Muscle layer of duodenum (tissue), 2 donors: ENCODE data around the gene CCDC88A.

Experiments
- H3K27ac ChIP-seq: one replicate; pipeline ENCODE4 v1.7.0; 2013; ENCODE audit warnings: mild to moderate bottlenecking, low read length
- H3K27me3 ChIP-seq: one replicate; pipeline ENCODE4 v1.7.0; 2013; ENCODE audit warnings: low read depth, mild to moderate bottlenecking, control low read depth, low read length
- H3K36me3 ChIP-seq, 2 donors: one replicate each; pipeline ENCODE4 v1.7.0; 2013; ENCODE audit warnings: low read length in 2 of 2, control low read depth in 1 of 2, mild to moderate bottlenecking in 1 of 2; ENCODE audit not compliant: insufficient read depth in 2 of 2, control insufficient read depth in 1 of 2
- H3K4me1 ChIP-seq, 2 donors: one replicate each; pipeline ENCODE4 v1.7.0; 2013; ENCODE audit warnings: low read length in 2 of 2, mild to moderate bottlenecking in 2 of 2, control low read depth in 1 of 2, moderate library complexity in 1 of 2; ENCODE audit not compliant: insufficient read depth in 2 of 2, control insufficient read depth in 1 of 2
- H3K4me3 ChIP-seq, 2 donors: one replicate each; pipeline ENCODE4 v1.7.0; 2013; ENCODE audit warnings: low read length in 2 of 2, low read depth in 1 of 2, mild to moderate bottlenecking in 1 of 2
- H3K9me3 ChIP-seq, 2 donors: one replicate each; pipeline ENCODE4 v1.7.0; 2013; ENCODE audit warnings: low read length in 2 of 2, control low read depth in 1 of 2, mild to moderate bottlenecking in 1 of 2; ENCODE audit not compliant: control insufficient read depth in 1 of 2
- donor health status: healthy.

Gene CCDC88A

GRCh38 chr2:55334728-55335127, 84.9 kb downstream of the CCDC88A start:
- Histone ChIP-seq H3K27me3 (no peaks in the 10 kb centered on the region), H3K27ac (no peak overlapping the region), H3K4me3 (no peak overlapping the region), H3K4me1 (no peaks in the 10 kb centered on the region), H3K9me3 (no peaks in the 10 kb centered on the region), H3K36me3 (peaks cover 0 to 4% of the 10 kb centered on the region in 2 donors)

DNA sequence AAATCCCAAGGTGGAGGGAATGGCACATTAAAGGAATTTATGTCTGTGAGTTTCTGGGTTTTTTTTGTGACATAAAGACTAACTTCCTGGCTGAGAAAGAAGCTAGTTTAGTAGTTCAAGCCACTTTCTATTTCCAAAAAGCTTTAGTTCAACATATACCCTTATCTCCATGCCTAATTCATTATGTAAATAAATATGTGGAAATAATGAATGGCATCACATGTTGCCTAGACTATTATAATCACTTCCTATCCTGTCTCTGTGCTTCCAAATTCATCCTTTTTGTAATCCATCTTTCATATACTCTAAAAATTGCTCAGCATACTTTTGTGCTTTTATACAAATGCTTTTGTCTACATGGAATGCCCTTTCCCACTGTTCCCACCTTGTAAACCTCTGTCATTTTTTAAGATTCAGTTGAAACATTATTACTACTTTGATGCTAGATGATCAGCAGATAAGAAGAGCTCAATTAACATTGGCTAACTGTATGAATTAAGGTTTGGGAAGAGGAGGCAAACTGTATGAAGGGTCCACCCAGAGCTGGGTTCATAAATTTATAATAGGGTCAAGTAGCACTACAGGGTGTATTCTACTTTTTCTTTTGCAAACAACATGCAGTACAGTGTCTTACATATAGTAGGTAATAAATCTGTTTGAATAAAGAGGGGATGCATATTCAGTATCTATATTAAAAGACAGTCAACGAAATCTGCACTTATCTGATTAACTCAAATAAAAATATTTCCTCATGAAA, 88.9 kb downstream of the CCDC88A start:
- no peaks in the 10 kb centered on the region for H3K27me3 ChIP-seq
- H3K9me3 ChIP-seq: no peaks in the 10 kb centered on the region
- H3K4me3 ChIP-seq: no peak overlapping the region
- peaks cover 7 to 21% of the 10 kb centered on the region in 2 donors for H3K36me3 ChIP-seq
- no peak overlapping the region for H3K27ac ChIP-seq
- no peaks in the 10 kb centered on the region for H3K4me1 ChIP-seq

DNA sequence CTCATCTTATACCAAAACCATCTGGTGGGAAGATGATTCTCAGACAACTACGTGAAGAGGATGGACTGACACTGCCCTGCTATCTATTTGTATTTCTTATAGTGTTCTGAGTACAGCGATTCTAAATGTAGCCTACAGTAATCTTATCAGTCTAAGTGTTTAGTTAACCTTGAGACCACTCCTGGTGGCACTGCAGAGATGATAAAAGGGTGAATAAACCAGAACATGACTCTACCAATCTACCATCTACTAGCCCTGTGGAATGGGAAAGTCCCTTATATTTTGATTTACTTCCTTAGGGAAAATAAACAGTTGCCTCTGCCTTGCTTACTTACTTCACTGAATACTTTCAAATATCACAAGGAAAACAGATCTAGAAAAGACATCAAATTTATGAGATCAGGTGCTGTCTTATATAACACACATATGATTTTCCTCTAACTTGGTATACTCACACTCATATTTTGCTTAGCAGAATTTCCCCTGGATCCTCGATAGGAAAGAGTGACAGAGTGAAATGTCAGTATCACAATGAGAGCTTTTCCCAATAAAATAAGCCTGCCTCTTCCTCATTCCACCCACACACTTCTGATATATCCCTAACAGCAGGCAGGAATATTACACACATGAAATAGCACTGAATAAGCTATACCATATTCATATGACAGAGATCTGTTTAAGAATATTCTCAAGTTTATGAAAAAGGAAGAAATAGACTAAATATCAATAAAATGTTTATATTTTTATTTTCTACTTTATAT, 92.0 kb downstream of the CCDC88A start:
- Histone ChIP-seq H3K27ac (no peak overlapping the region), H3K27me3 (no peaks in the 10 kb centered on the region), H3K36me3 (peaks cover 7 to 26% of the 10 kb centered on the region in 2 donors), H3K4me1 (no peaks in the 10 kb centered on the region), H3K9me3 (no peaks in the 10 kb centered on the region), H3K4me3 (no peak overlapping the region)

GRCh38 chr2:55314985-55315384, 104.7 kb downstream of the CCDC88A start:
- H3K36me3 ChIP-seq: peaks cover 14 to 35% of the 10 kb centered on the region in 2 donors
- H3K27me3 ChIP-seq: no peaks in the 10 kb centered on the region
- H3K4me1 ChIP-seq: no peaks in the 10 kb centered on the region
- no peak overlapping the region for H3K4me3 ChIP-seq
- no peaks in the 10 kb centered on the region for H3K9me3 ChIP-seq
- no peak overlapping the region for H3K27ac ChIP-seq

- H3K36me3 ChIP-seq: peaks cover 10 to 39% of the 10 kb centered on the region in 2 donors
- no peak overlapping the region for H3K27ac ChIP-seq
- H3K4me3 ChIP-seq: no peak overlapping the region
- H3K27me3 ChIP-seq: no peaks in the 10 kb centered on the region
- H3K4me1 ChIP-seq: no peaks in the 10 kb centered on the region
- no peaks in the 10 kb centered on the region for H3K9me3 ChIP-seq
Measured at GRCh38 chr2:55311444-55311870, 108.2 kb downstream of the CCDC88A start.

- peaks cover 0 to 32% of the 10 kb centered on the region in 2 donors for H3K36me3 ChIP-seq
- no peak overlapping the region for H3K4me3 ChIP-seq
Measured at GRCh38 chr2:55309446-55309845, 110.2 kb downstream of the CCDC88A start.

DNA sequence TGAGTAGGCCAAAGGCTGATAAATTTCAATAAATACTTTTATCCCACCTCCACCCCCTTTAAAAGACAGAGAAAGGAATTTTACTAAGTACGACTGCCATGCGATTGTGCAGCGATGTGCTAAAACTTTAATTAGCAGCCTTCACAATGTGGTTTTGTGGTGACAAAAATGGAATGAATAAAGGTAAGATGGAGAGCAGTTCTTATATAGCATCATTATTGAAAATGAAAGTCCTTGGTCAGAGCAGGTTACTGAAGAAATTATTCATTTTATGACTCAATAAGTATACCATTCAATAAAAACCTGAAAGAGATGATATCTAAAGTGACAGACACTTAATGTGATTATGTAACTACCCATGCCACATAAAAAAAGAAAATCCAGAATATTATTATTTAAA, 117.4 kb downstream of the CCDC88A start:
- peaks cover 0 to 4% of the 10 kb centered on the region in 2 donors for H3K36me3 ChIP-seq
- H3K4me1 ChIP-seq: no peaks in the 10 kb centered on the region
- no peaks in the 10 kb centered on the region for H3K9me3 ChIP-seq
- H3K27me3 ChIP-seq: no peaks in the 10 kb centered on the region
- no peak overlapping the region for H3K27ac ChIP-seq
- H3K4me3 ChIP-seq: no peak overlapping the region

More at GRCh38 chr2:55309446-55309845, 110.2 kb downstream of the CCDC88A start:
- H3K27me3 ChIP-seq: no peaks in the 10 kb centered on the region
- H3K4me1 ChIP-seq: no peaks in the 10 kb centered on the region
- no peaks in the 10 kb centered on the region for H3K9me3 ChIP-seq
- no peak overlapping the region for H3K27ac ChIP-seq

GRCh38 chr2:55301277-55301676, 118.4 kb downstream of the CCDC88A start:
- Histone ChIP-seq H3K27ac (no peak overlapping the region), H3K36me3 (no peaks in the 10 kb centered on the region)

DNA sequence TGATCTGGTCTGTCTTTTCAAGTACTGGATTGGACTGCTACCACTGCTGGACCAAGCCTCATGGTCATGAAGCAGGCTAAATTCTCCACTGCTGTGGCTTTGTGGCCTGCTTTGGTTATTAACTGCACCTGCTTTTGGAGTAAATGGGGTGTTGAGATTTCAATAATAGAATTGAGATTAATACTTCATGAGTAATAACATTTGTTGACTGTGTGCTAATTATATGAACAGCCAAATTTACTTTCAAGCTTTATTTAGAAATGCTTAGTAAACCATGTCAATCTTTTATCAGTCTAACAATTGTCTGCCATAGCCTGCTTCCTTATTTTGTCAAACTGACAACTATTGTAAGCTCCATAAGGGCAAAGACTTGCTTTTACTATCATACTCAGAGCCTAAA, 123.3 kb downstream of the CCDC88A start:
- H3K4me3 ChIP-seq: no peak overlapping the region
- H3K27me3 ChIP-seq: no peaks in the 10 kb centered on the region
- peaks cover 0 to 3% of the 10 kb centered on the region in 2 donors for H3K4me1 ChIP-seq
- no peak overlapping the region for H3K27ac ChIP-seq
- peaks cover 7 to 9% of the 10 kb centered on the region in 2 donors for H3K36me3 ChIP-seq
- H3K9me3 ChIP-seq: no peaks in the 10 kb centered on the region

More at GRCh38 chr2:55301277-55301676, 118.4 kb downstream of the CCDC88A start:
- Histone ChIP-seq H3K9me3 (no peaks in the 10 kb centered on the region), H3K27me3 (no peaks in the 10 kb centered on the region), H3K4me1 (no peaks in the 10 kb centered on the region), H3K4me3 (no peak overlapping the region)

DNA sequence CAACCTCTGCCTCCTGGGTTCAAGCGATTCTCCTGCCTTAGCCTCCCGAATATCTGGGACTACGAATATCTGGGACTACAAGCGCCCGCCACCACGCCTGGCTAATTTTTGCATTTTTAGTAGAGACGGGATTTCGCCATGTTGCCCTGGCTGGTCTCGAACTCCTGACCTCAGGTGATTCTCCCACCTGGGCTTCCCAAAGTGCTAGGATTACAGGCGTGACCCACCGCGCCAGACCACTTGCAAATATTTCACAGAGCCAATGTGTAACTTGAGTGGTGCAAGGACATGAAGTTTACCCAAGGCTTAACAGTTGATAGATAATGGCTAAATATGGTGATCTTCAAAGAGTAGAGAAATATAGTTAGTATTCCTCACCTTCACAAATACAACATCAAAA, 136.6 kb downstream of the CCDC88A start:
- Histone ChIP-seq H3K4me3 (peak overlapping the region in 1 of 2 donors; percentile 84), H3K27ac (no peak overlapping the region)

DNA sequence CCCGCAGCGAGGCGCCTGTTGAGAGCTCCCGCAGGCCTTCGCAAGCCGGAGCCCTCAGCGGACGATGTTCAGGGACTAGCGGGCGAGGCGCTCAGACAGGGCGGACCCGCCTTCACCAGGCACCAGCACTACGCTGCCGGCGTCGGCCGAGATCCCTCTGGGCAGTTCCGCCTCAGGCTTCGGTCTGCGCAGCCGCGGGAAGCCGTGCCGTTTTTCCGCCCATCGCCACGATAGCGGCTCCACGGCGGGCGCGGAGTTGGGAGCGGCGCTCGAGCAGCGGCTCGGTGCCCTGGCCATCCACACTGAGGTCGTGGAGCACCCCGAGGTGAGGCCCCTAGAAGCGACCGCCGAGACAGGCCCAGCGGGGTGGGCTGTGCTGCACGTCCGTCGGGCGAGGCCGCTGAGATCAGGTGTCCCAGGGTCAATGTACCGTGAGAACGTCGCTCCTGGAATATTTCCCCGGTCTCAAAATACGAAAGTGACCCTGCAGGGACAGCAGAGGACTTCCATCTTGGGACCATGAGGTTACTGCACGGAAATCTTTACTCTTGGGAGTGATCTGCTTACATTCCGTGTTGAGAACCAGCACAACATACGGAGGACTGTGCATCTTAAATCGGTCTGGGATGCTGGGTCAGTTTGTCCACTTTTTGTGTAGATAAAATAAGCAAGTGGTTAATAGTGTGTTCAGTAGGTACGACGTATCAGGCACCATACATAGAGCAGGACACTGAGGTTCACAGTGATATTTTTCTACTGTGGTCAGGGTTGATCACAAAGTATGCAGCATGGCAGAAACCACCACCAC, 137.3 kb downstream of the CCDC88A start:
- H3K27me3 ChIP-seq: no peaks in the 10 kb centered on the region
- H3K36me3 ChIP-seq: no peaks in the 10 kb centered on the region
- no peaks in the 10 kb centered on the region for H3K9me3 ChIP-seq
- no peaks in the 10 kb centered on the region for H3K4me1 ChIP-seq
- H3K4me3 ChIP-seq: peak overlapping the region; percentile 84 to 96
- peak overlapping the region; percentile 87 for H3K27ac ChIP-seq

More for the DNA sequence above, 136.6 kb downstream of the CCDC88A start:
- Histone ChIP-seq H3K27me3 (no peaks in the 10 kb centered on the region), H3K4me1 (no peaks in the 10 kb centered on the region), H3K36me3 (no peaks in the 10 kb centered on the region), H3K9me3 (no peaks in the 10 kb centered on the region)
